Psoas muscle (tissue), 8 donors: ENCODE results near the gene KCND3. TPM values are rescaled to one million over a fixed set of nuclear protein-coding genes. Genes with fewer than 3 reads are reported as not detected.

ENCODE experiments used
- ATAC-seq, 4 donors: fragments of 200-7000 bp; cut with Tn5 transposase; one replicate each; pipeline ENCODE4 v1.9.1; 2020; ENCODE audit warnings: moderate library complexity in 3 of 4, mild to moderate bottlenecking in 2 of 4
- DNase-seq, 2 donors: peaks; one replicate each; pipeline ENCODE4 v3.0.0-alpha.2; 2020
- H3K27ac ChIP-seq: fragments of 200-600 bp; one replicate; pipeline ENCODE4 v1.8.0; 2022
- H3K27me3 ChIP-seq, 3 donors: fragments of 200-600 bp in 1 of 3; one replicate each; pipeline versions ENCODE4 v1.6.1 to v1.8.0; 2013 to 2022; ENCODE audit warnings: low read length in 2 of 3, mild to moderate bottlenecking in 2 of 3, moderate library complexity in 1 of 3; ENCODE audit not compliant: insufficient read depth in 3 of 3
- H3K36me3 ChIP-seq, 2 donors: fragments of 200-600 bp in 1 of 2; one replicate each; pipeline versions ENCODE4 v1.6.1 to v1.8.0; 2013 to 2022; ENCODE audit warnings: low read depth in 1 of 2, mild to moderate bottlenecking in 1 of 2, moderate library complexity in 1 of 2; ENCODE audit not compliant: insufficient read depth in 1 of 2
- H3K4me1 ChIP-seq: fragments of 200-600 bp; one replicate; pipeline ENCODE4 v1.8.0; 2022
- H3K4me3 ChIP-seq: fragments of 200-600 bp; one replicate; pipeline ENCODE4 v1.8.0; 2022; ENCODE audit warnings: mild to moderate bottlenecking
- H3K9me3 ChIP-seq: fragments of 200-600 bp; one replicate; pipeline ENCODE4 v1.8.0; 2022
- WGBS, 3 donors: extraction: QIAGEN DNeasy Blood & Tissue Kit; methylation state at CpG; one replicate each; pipeline versions ENCODE4 v1.1.6 to v1.1.7; 2013; 5-methylcytosine and 5-hydroxymethylcytosine counted together
- intact Hi-C, 2 donors: fragments of 100-400 bp; cut with DNase I; formaldehyde crosslinking; loops; one replicate each; pipeline versions ENCODE4 v1.11.0 to v1.14.2; 2022
- polyA plus RNA-seq, 3 donors: library from polyadenylated mRNA; stranded (reverse); fragments of 200-250 nt; gene quantifications; one replicate each; pipeline ENCODE4 v1.2.3, GENCODE V29; 2013
- total RNA-seq, 4 donors: library from RNA; stranded (reverse); fragmentation: NEBNext Ultra II Directional in 2 of 4; extraction: Animal tissue kit (Norgen Biotek cat#: 25700) in 2 of 4; gene quantifications; one replicate each; pipeline versions ENCODE4 v1.2.1 to v1.2.4, GENCODE V29; 2021 to 2023
- TF ChIP-seq, protein P1 (sequence below): fragments of 200-600 bp; IDR thresholded peaks from one replicate; pipeline ENCODE4 v1.8.0; 2022; ENCODE audit warnings: antibody characterized with exemption
- donor health status: healthy with polysubstance abuse.
- donor health status: DM: no; HTN: no; CAD: no; lungs with moderate emphysema.
- donor health status: Bipolar disorder and iron deficiency.
- donor health status: healthy.
- donor health status: DM: yes; HTN: yes; CAD: no.
- donor health status: DM: no; HTN: no; CAD: no.
- donor health status: DM: no; HTN: no; CAD: no.
- donor health status: DM: yes; HTN: yes; CAD: no.

Gene KCND3
- total and polyA plus RNA-seq, 7 donors, result 0.53 to 4.1 (median 1.3) TPM

DNA sequence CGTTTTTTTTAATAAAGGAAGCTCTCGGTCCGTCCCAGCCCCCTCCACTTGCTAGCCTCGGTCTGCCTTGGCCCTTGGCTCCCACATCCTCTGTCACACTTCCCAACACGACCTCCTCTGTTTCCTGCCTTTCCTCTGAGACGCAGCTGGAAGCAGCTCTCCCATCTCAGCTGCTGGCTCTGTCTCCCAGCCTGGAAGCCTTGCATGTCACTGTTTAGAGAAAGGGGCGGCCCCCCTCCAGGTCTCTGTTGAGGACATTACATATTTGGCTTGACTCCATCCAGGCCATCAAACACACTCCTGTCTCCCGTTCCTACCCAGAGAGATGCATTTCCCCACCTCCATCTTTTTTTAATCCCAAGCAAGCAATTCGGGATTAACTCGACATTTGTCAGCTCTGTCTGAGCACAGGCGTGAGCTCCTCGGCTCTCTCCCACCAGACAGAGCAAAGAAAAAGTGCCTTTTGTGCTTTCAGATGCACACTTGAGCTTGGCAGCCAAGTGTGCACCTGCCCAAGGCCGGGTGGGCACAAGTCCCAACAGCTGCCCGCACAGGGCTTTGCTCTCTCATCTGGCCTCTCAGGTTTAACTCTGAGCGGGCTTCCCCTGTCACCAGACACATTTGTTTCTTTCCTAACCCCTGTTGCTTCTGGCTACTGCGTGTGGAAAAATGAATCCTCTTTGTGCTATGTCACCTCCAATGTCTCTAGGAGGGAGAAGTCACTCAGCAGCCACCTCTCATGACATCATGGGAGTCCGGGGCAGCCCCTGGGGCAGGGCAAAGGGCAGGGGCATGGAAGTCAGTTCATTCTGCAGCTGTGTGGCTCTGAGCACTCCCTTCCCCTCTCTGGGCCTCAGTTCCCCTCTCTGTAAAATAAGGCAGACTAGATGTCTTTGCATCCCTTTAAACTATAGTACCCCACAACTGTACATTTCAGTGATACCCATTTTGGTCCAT, 108.3 kb downstream of the KCND3 start:
- Histone ChIP-seq H3K9me3 (no peaks in the 10 kb centered on the region), H3K4me1 (peaks cover 20% of the 10 kb centered on the region), H3K27ac (peak overlapping the region; percentile 36), H3K4me3 (no peak overlapping the region), H3K36me3 (no peaks in the 10 kb centered on the region), H3K27me3 (no peaks in the 10 kb centered on the region)
- DNase-seq, result no peak
- intact Hi-C loops, result no loop called here
- ATAC-seq, result peak; percentile 55 to 74 (median 59)
- TF ChIP-seq, protein P1, sequence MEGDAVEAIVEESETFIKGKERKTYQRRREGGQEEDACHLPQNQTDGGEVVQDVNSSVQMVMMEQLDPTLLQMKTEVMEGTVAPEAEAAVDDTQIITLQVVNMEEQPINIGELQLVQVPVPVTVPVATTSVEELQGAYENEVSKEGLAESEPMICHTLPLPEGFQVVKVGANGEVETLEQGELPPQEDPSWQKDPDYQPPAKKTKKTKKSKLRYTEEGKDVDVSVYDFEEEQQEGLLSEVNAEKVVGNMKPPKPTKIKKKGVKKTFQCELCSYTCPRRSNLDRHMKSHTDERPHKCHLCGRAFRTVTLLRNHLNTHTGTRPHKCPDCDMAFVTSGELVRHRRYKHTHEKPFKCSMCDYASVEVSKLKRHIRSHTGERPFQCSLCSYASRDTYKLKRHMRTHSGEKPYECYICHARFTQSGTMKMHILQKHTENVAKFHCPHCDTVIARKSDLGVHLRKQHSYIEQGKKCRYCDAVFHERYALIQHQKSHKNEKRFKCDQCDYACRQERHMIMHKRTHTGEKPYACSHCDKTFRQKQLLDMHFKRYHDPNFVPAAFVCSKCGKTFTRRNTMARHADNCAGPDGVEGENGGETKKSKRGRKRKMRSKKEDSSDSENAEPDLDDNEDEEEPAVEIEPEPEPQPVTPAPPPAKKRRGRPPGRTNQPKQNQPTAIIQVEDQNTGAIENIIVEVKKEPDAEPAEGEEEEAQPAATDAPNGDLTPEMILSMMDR, result no peak
- 9 to 15% (median 15%) methylated on average over 17 of the region's 17 CpGs for WGBS, 3 donors

DNA sequence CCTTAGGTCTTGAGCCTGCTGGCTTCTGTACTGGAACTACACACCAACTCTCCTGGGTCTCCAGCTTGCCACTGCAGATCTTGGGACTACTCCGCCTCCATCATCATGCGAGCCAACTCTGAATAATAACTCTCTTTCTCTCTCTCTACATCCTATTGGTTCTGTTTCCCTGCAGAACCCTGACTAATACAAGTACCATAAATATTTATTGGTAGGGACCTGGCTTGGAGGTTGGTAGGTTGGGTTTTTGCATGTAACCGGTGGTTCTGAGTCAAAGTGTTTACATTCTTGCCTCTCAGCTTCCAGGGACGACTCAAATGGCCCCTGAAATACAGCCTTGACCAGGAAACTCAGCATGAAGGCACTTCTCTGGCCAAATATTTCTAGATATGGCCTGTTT, 110.4 kb downstream of the KCND3 start:
- TF ChIP-seq, protein P1, result no peak
- no peak overlapping the region for H3K27ac ChIP-seq
- peaks cover 29% of the 10 kb centered on the region for H3K4me1 ChIP-seq
- intact Hi-C loops, result no loop called here
- no peaks in the 10 kb centered on the region for H3K9me3 ChIP-seq
- no peak for DNase-seq
- H3K27me3 ChIP-seq, result no peaks in the 10 kb centered on the region
- no peak for ATAC-seq
- H3K36me3 ChIP-seq, result no peaks in the 10 kb centered on the region
- no peak overlapping the region for H3K4me3 ChIP-seq
- WGBS, 3 donors, result 75 to 87% (median 82%) methylated on average over 4 of the region's 4 CpGs

DNA sequence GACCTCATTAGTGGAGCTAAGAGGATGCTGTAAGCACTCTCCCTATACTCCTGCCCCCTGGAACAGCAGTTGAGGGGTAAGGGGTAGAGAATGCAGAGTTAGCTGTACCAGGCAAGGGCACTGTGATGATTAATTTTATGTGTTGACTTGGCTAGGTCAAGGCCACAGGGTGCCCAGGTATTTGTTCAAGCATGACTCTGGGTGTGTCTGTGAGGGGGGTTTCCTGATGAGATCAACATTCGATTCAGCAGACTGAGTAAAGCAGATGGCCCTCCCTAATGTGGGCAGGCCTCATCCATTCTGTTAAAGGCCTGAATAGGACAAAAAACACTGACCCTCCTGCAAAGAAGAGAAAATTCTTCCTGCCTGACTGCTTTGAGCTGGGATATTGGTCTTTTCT, 110.8 kb downstream of the KCND3 start:
- no peaks in the 10 kb centered on the region for H3K27me3 ChIP-seq
- 15 to 48% (median 15%) methylated on average over 1 of the region's 1 CpG for WGBS, 3 donors
- no peak overlapping the region for H3K4me3 ChIP-seq
- ATAC-seq, result no peak
- H3K27ac ChIP-seq, result no peak overlapping the region
- H3K9me3 ChIP-seq, result no peaks in the 10 kb centered on the region
- H3K4me1 ChIP-seq, result peaks cover 28% of the 10 kb centered on the region
- TF ChIP-seq, protein P1, result no peak
- no peak for DNase-seq
- intact Hi-C loops, result no loop called here
- no peaks in the 10 kb centered on the region for H3K36me3 ChIP-seq

DNA sequence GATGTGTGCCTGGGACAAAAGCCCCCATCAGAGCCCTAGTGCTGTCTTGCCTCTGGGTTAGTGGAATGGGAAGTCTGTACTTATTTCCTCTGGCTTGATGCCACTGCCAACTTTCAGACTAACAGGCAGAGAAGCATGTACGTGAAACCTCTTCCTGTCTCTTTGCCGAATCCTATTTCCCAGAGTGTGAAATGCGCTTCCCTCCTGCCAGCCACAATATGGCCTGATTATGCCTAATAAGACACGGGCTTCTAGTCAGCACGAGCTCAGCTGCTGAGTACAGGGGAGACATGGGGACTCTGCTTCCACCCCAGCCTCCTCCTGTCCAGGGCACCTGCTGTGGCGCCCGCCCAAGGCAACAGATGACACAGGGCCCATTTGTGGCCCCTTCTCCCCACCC, 111.4 kb downstream of the KCND3 start:
- no peak overlapping the region for H3K27ac ChIP-seq
- no peak overlapping the region for H3K4me3 ChIP-seq
- 58 to 79% (median 64%) methylated on average over 7 of the region's 7 CpGs for WGBS, 3 donors
- no peaks in the 10 kb centered on the region for H3K27me3 ChIP-seq
- intact Hi-C loops, result no loop called here
- TF ChIP-seq, protein P1, result no peak
- DNase-seq (no peak), ATAC-seq (no peak)
- no peaks in the 10 kb centered on the region for H3K36me3 ChIP-seq
- H3K9me3 ChIP-seq, result no peaks in the 10 kb centered on the region
- peaks cover 23% of the 10 kb centered on the region for H3K4me1 ChIP-seq
